B cell (primary cell): Measurements from ENCODE around the gene HLA-DMB. TPM values are rescaled to one million over a fixed set of nuclear protein-coding genes. Genes with fewer than 3 reads are reported as not detected.
A peak's percentile ranks its signal among the peaks of the same experiment; 100 is the strongest.

Source experiments
- ATAC-seq: fragments of 200-7000 bp; cut with Tn5 transposase; one replicate; pipeline ENCODE4 v1.10.0; 2021; ENCODE audit warnings: low read depth, mild to moderate bottlenecking, moderate number of reproducible peaks, moderate library complexity
- CTCF ChIA-PET: fragments of 350-600 bp; sonication (Branson Sonifier 250); formaldehyde crosslinking; loops from one replicate; lab custom pipeline; 2021; ENCODE audit warnings: antibody characterized with exemption, inconsistent platforms; lab: Charles Lee
- POLR2A ChIA-PET: fragments of 350-600 bp; sonication (Branson Sonifier 250); formaldehyde crosslinking; loops from one replicate; lab custom pipeline; 2021; ENCODE audit warnings: antibody characterized with exemption; lab: Charles Lee
- DNase-seq: peaks from one replicate; pipeline ENCODE4 v3.0.0; 2013
- H2AFZ ChIP-seq: 2 replicates; pipeline ENCODE4 v1.6.1; 2012; ENCODE audit warnings: mild to moderate bottlenecking, low read depth, low read length; ENCODE audit not compliant: insufficient read depth, poor library complexity, severe bottlenecking
- H3K27ac ChIP-seq, 2 donors: 1 replicate in 1 of 2; 2 replicates in 1 of 2; pipeline ENCODE4 v1.5.1; 2012 to 2013; ENCODE audit warnings: low read length in 2 of 2, mild to moderate bottlenecking in 2 of 2, moderate library complexity in 1 of 2
- H3K27me3 ChIP-seq, 4 experiments: fragments of 200-600 bp in 1 of 4; sonication (generic) in 1 of 4; replicated peaks in 1 of 4; 1 replicate in 2 of 4; 2 replicates in 2 of 4; pipeline versions ENCODE4 v1.6.1 to v1.7.0; 2013 to 2016; ENCODE audit warnings: low read length in 3 of 4, mild to moderate bottlenecking in 2 of 4, mixed read lengths in 1 of 4, moderate library complexity in 1 of 4; ENCODE audit not compliant: insufficient read depth in 4 of 4, control insufficient read depth in 3 of 4; ENCODE audit errors: control extremely low read depth in 1 of 4
- H3K36me3 ChIP-seq, 2 experiments: replicated peaks in 1 of 2; 1 replicate in 1 of 2; 2 replicates in 1 of 2; pipeline versions ENCODE4 v1.6.1 to v1.7.1; 2013; ENCODE audit warnings: low read length in 1 of 2; ENCODE audit not compliant: insufficient read depth in 2 of 2, control insufficient read depth in 1 of 2; ENCODE audit errors: control extremely low read depth in 1 of 2, extremely low read depth in 1 of 2
- H3K4me1 ChIP-seq, 2 donors: fragments of 200-600 bp in 1 of 2; sonication (generic) in 1 of 2; 1 replicate in 1 of 2; 2 replicates in 1 of 2; pipeline versions ENCODE4 v1.5.1 to v1.6.1; 2013 to 2017; ENCODE audit warnings: low read length in 2 of 2; ENCODE audit not compliant: control insufficient read depth in 2 of 2, insufficient read depth in 2 of 2
- H3K4me2 ChIP-seq: replicated peaks from 2 replicates; pipeline ENCODE3; 2012; ENCODE audit warnings: mild to moderate bottlenecking, low read depth, low read length; ENCODE audit not compliant: poor library complexity, severe bottlenecking
- H3K4me3 ChIP-seq, 5 experiments: fragments of 200-600 bp in 1 of 5; sonication (generic) in 1 of 5; 1 replicate in 3 of 5; 2 replicates in 2 of 5; pipeline versions ENCODE4 v1.5.1 to v1.7.0; 2011 to 2016; ENCODE audit warnings: low read length in 4 of 5, mild to moderate bottlenecking in 4 of 5, low read depth in 2 of 5, control low read depth in 1 of 5, moderate library complexity in 1 of 5; ENCODE audit not compliant: insufficient read depth in 1 of 5; ENCODE audit errors: control extremely low read depth in 1 of 5, extremely low read depth in 1 of 5
- H3K79me2 ChIP-seq: fragments of 200-600 bp; sonication (generic); one replicate; pipeline ENCODE4 v1.6.0; 2016; ENCODE audit warnings: low read length; ENCODE audit not compliant: control insufficient read depth, insufficient read depth
- H3K9ac ChIP-seq: fragments of 200-600 bp; sonication (generic); 2 replicates; pipeline ENCODE4 v1.6.1; 2017; ENCODE audit warnings: mild to moderate bottlenecking, low read length, moderate library complexity
- H3K9me3 ChIP-seq, 3 donors: one replicate each; pipeline versions ENCODE4 v1.6.1 to v1.7.1; 2013; ENCODE audit warnings: low read length in 2 of 3; ENCODE audit not compliant: control insufficient read depth in 2 of 3, insufficient read depth in 1 of 3; ENCODE audit errors: control extremely low read depth in 1 of 3
- H4K20me1 ChIP-seq: 2 replicates; pipeline ENCODE4 v1.6.0; 2012; ENCODE audit warnings: mild to moderate bottlenecking, low read length; ENCODE audit not compliant: insufficient read depth, control insufficient read depth, poor library complexity, severe bottlenecking
- H3K27ac Mint-ChIP-seq: one replicate; pipeline ENCODE4 v1.8.0; 2021; ENCODE audit warnings: mixed read lengths
- H3K27me3 Mint-ChIP-seq: one replicate; pipeline ENCODE4 v1.8.0; 2021; ENCODE audit warnings: mixed read lengths
- H3K4me1 Mint-ChIP-seq: one replicate; pipeline ENCODE4 v1.8.0; 2021; ENCODE audit warnings: mixed read lengths
- H3K4me3 Mint-ChIP-seq: one replicate; pipeline ENCODE4 v1.8.0; 2021; ENCODE audit warnings: mixed read lengths
- H3K9me3 Mint-ChIP-seq: one replicate; pipeline ENCODE4 v1.8.0; 2022; ENCODE audit warnings: mixed read lengths; ENCODE audit not compliant: insufficient read depth
- EZH2 ChIP-seq: IDR thresholded peaks from 2 replicates; pipeline ENCODE4 v1.6.1; 2012; ENCODE audit warnings: borderline replicate concordance, low read depth, mild to moderate bottlenecking, moderate library complexity, low read length; ENCODE audit not compliant: insufficient read depth, poor library complexity, severe bottlenecking
- WGBS: methylation state at CpG from one replicate; pipeline ENCODE4 v1.1.5; 2013; ENCODE audit warnings: missing lambda C conversion rate; ENCODE audit not compliant: insufficient coverage; 5-methylcytosine and 5-hydroxymethylcytosine counted together
- intact Hi-C: fragments of 100-400 bp; cut with micrococcal nuclease; formaldehyde crosslinking; loops from one replicate; pipeline ENCODE4 v1.10.0; 2022
- polyA plus RNA-seq: library from polyadenylated mRNA; depleted of rRNA; stranded (reverse); fragments of >200 nt; gene quantifications from 2 replicates; pipeline ENCODE4 v1.2.3, GENCODE V29; 2012
- total RNA-seq, 2 donors: library from RNA; stranded (reverse); fragments of 120-200 nt in 1 of 2; gene quantifications; 1 replicate in 1 of 2; 2 replicates in 1 of 2; pipeline versions ENCODE4 v1.2.3 to v1.2.4, GENCODE V29; 2013 to 2022
- TF ChIP-seq, protein P1 (sequence below): fragments of 200-600 bp; IDR thresholded peaks from one replicate; pipeline ENCODE4 v1.8.0; 2022; ENCODE audit warnings: antibody characterized with exemption, mild to moderate bottlenecking

HLA-DMB gene
- total and polyA plus RNA-seq, 2 donors (not counting 1 experiment from before 2014, with no cell fraction given), result 593 to 656 TPM

DNA sequence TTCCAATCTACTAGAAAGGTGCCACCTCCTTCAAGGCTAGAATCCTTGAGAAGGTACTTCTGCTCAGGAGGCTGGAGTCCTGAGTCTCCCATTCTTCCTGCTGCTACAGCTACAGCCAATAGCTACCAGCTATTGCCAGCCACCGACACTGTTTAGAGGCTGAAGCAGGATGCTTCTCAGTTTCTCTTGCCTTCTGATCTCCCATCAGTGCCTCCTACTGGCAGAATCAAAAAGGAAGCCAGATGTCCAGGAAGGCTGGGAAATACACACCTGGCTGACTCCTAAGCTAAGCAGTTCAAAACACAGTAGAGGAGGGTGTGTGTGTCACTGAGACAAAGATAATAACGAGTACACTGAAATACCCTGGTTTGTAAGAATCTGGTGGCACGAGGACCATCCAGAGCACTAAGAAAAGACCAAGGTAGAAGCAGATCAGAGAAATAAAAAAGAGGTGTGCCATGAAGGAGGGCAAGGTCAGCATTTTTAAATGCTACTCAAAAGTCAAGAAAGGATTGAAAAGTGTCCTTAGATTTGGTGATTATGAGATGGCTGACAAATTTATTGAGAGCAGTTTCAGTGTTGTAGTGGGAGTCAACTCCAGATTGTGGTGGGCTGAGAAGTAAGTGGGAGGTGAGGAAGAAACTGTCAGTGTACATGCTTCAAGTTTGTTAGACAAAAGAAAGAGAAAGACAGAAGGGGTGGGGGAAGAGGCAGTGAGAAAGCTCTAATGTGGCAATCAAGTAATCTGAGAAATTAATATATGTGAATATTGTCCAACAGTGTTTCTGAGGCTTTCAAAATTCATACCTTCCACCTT lies 14.4 kb upstream of the HLA-DMB start:
- Mint-ChIP-seq H3K9me3 (no peaks in the 10 kb centered on the region), H3K4me1 (peaks cover 64% of the 10 kb centered on the region), H3K27me3 (no peaks in the 10 kb centered on the region), H3K4me3 (peak overlapping the region; percentile 16), H3K27ac (peak overlapping the region; percentile 51)
- no peak overlapping the region for H2AFZ ChIP-seq
- H4K20me1 ChIP-seq, result no peaks in the 10 kb centered on the region
- peak overlapping the region; percentile 81 for H3K4me2 ChIP-seq
- ATAC-seq (no peak), DNase-seq (peak; percentile 44)
- H3K27ac ChIP-seq, result peak overlapping the region in 1 of 2 donors; percentile 53
- ChIA-PET CTCF (interaction anchor here (0.7 to 13.5 kb wide), 12 partner anchors 17 to 294 kb away, joined by 3 to 822 read pairs (median 18); partner anchors contain the start of genes BRD2, HLA-DMB, PSMB9 and TAP1), POLR2A (interaction anchor here (0.6 to 10.7 kb wide), 9 partner anchors 10 to 84 kb away, joined by 3 to 349 read pairs (median 10); partner anchors contain the start of genes BRD2 and HLA-DMB)
- no peaks in the 10 kb centered on the region for H3K27me3 ChIP-seq
- peak overlapping the region in 1 of 5 experiments; percentile 17 for H3K4me3 ChIP-seq
- H3K36me3 ChIP-seq, result peaks cover 0 to 8% of the 10 kb centered on the region in 2 experiments
- H3K4me1 ChIP-seq, result peaks cover 48 to 63% of the 10 kb centered on the region in 2 donors
- WGBS, result 54% methylated on average over 3 of the region's 3 CpGs
- H3K79me2 ChIP-seq, result peaks cover 89% of the 10 kb centered on the region
- intact Hi-C loops, result no loop called here
- no peaks in the 10 kb centered on the region for H3K9me3 ChIP-seq
- H3K9ac ChIP-seq, result no peak overlapping the region
- TF ChIP-seq, protein P1, sequence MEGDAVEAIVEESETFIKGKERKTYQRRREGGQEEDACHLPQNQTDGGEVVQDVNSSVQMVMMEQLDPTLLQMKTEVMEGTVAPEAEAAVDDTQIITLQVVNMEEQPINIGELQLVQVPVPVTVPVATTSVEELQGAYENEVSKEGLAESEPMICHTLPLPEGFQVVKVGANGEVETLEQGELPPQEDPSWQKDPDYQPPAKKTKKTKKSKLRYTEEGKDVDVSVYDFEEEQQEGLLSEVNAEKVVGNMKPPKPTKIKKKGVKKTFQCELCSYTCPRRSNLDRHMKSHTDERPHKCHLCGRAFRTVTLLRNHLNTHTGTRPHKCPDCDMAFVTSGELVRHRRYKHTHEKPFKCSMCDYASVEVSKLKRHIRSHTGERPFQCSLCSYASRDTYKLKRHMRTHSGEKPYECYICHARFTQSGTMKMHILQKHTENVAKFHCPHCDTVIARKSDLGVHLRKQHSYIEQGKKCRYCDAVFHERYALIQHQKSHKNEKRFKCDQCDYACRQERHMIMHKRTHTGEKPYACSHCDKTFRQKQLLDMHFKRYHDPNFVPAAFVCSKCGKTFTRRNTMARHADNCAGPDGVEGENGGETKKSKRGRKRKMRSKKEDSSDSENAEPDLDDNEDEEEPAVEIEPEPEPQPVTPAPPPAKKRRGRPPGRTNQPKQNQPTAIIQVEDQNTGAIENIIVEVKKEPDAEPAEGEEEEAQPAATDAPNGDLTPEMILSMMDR, result peak; percentile 46
- TF ChIP-seq EZH2, result no peak

- H3K4me3 Mint-ChIP-seq, result peak overlapping the region; percentile 96
- Histone ChIP-seq H3K4me2 (peak overlapping the region; percentile 81), H3K27me3 (no peaks in the 10 kb centered on the region), H3K27ac (peak overlapping the region; percentile 27 to 91), H3K36me3 (peaks cover 0 to 18% of the 10 kb centered on the region in 2 experiments), H4K20me1 (no peaks in the 10 kb centered on the region), H3K4me3 (peak overlapping the region in 1 of 5 experiments; percentile 98), H3K9ac (peak overlapping the region; percentile 89), H3K79me2 (peaks cover 89% of the 10 kb centered on the region), H2AFZ (peak overlapping the region; percentile 4), H3K9me3 (no peaks in the 10 kb centered on the region), H3K4me1 (peaks cover 58 to 72% of the 10 kb centered on the region in 2 donors)
- no peak for ATAC-seq
- H3K4me1 Mint-ChIP-seq, result peaks cover 73% of the 10 kb centered on the region
- intact Hi-C loops, result no loop called here
- H3K27me3 Mint-ChIP-seq, result no peaks in the 10 kb centered on the region
- TF ChIP-seq, protein P1, result no peak
- TF ChIP-seq EZH2, result no peak
- CTCF ChIA-PET, result interaction anchor here (0.7 to 13.5 kb wide), 12 partner anchors 17 to 195 kb away, joined by 3 to 822 read pairs (median 18); partner anchors contain the start of genes BRD2, HLA-DMB, PSMB9 and TAP1
- H3K27ac Mint-ChIP-seq, result peak overlapping the region; percentile 98
- WGBS, result 48% methylated on average over 4 of the region's 4 CpGs
- DNase-seq, result no peak
- H3K9me3 Mint-ChIP-seq, result no peaks in the 10 kb centered on the region
- POLR2A ChIA-PET, result interaction anchor here (1.0 to 10.7 kb wide), 8 partner anchors 12 to 110 kb away, joined by 3 to 349 read pairs (median 10); partner anchors contain the start of genes BRD2, HLA-DMB and PSMB8
Measured at GRCh38 chr6:32954267-32954666, 13.4 kb upstream of the HLA-DMB start.
